Progenitor cell of endocrine pancreas (in vitro differentiated cells): ENCODE data around the gene CFAP100. TPM values are rescaled to one million over a fixed set of nuclear protein-coding genes. Genes with fewer than 3 reads are reported as not detected.

Experiments used
- DNase-seq: peaks from one replicate; pipeline ENCODE4 v3.0.0; 2021; ENCODE audit warnings: low spot score; ENCODE audit not compliant: unreplicated experiment
- H3K27ac Mint-ChIP-seq: 2 replicates; pipeline ENCODE4 v1.8.0; 2021; ENCODE audit warnings: mild to moderate bottlenecking, moderate library complexity, mixed read lengths
- H3K27me3 Mint-ChIP-seq: 2 replicates; pipeline ENCODE4 v1.8.0; 2021; ENCODE audit warnings: mixed read lengths
- H3K36me3 Mint-ChIP-seq: 2 replicates; pipeline ENCODE4 v1.8.0; 2022; ENCODE audit warnings: mixed read lengths; ENCODE audit not compliant: insufficient read depth
- H3K4me1 Mint-ChIP-seq: 2 replicates; pipeline ENCODE4 v1.8.0; 2021; ENCODE audit warnings: low read depth, mixed read lengths
- H3K4me3 Mint-ChIP-seq: 2 replicates; pipeline ENCODE4 v1.8.0; 2021; ENCODE audit warnings: low read depth, mild to moderate bottlenecking, moderate library complexity, mixed read lengths
- H3K9me3 Mint-ChIP-seq: 2 replicates; pipeline ENCODE4 v1.8.0; 2021; ENCODE audit warnings: low read depth, mixed read lengths
- CTCF ChIP-seq: fragments of 200-600 bp; sonication (generic); IDR thresholded peaks from one replicate; pipeline ENCODE4 v1.5.0; 2021; ENCODE audit warnings: antibody characterized with exemption, mild to moderate bottlenecking; ENCODE audit not compliant: unreplicated experiment
- total RNA-seq: library from RNA; stranded (reverse); gene quantifications from 2 replicates; pipeline ENCODE4 v1.2.1, GENCODE V29; 2021

CFAP100 gene
- total RNA-seq, 1 donor from 2014 or later = 0.79 TPM

GRCh38 chr3:126478581-126479310, 84.0 kb downstream of the CFAP100 start:
- H3K27ac Mint-ChIP-seq = no peak overlapping the region
- H3K36me3 Mint-ChIP-seq = no peaks in the 10 kb centered on the region
- peaks cover 7% of the 10 kb centered on the region for H3K27me3 Mint-ChIP-seq
- DNase-seq = no peak
- H3K4me1 Mint-ChIP-seq = peaks cover 11% of the 10 kb centered on the region
- H3K9me3 Mint-ChIP-seq = no peaks in the 10 kb centered on the region
- no peak overlapping the region for H3K4me3 Mint-ChIP-seq
- TF ChIP-seq CTCF = no peak

DNA sequence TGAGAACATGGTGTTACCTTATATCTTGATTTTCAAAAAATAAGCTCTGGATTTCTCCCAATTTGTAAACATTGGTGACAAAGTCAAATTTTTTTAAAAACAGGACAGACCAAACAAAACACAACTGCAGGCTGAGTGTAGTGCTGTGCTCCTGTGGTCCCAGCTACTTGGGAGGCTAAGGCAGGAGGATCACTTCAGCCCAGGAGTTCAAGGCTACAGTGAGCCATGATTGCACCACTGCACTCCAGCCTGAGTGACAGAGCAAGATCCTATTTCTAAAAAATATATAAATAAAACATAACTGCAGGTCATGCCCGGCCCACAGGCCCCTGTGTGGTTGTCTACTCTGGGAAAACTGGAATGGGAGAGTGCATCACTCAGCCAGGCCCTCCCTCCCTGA, 84.9 kb downstream of the CFAP100 start:
- Mint-ChIP-seq H3K9me3 (no peaks in the 10 kb centered on the region), H3K4me1 (peaks cover 4% of the 10 kb centered on the region), H3K27me3 (peaks cover 7% of the 10 kb centered on the region), H3K4me3 (no peak overlapping the region), H3K27ac (no peak overlapping the region), H3K36me3 (no peaks in the 10 kb centered on the region)
- TF ChIP-seq CTCF = no peak
- no peak for DNase-seq

GRCh38 chr3:126480206-126480605, 85.5 kb downstream of the CFAP100 start:
- Mint-ChIP-seq H3K27ac (no peak overlapping the region), H3K27me3 (peaks cover 7% of the 10 kb centered on the region), H3K36me3 (no peaks in the 10 kb centered on the region), H3K9me3 (no peaks in the 10 kb centered on the region), H3K4me3 (no peak overlapping the region), H3K4me1 (peaks cover 4% of the 10 kb centered on the region)
- no peak for DNase-seq
- no peak for TF ChIP-seq CTCF

- peaks cover 4% of the 10 kb centered on the region for H3K4me1 Mint-ChIP-seq
- no peaks in the 10 kb centered on the region for H3K36me3 Mint-ChIP-seq
- H3K9me3 Mint-ChIP-seq = no peaks in the 10 kb centered on the region
- DNase-seq = no peak
- H3K4me3 Mint-ChIP-seq = no peak overlapping the region
- no peak for TF ChIP-seq CTCF
- no peak overlapping the region for H3K27ac Mint-ChIP-seq
- peaks cover 7% of the 10 kb centered on the region for H3K27me3 Mint-ChIP-seq
Observed at GRCh38 chr3:126480861-126481260, 86.2 kb downstream of the CFAP100 start.

DNA sequence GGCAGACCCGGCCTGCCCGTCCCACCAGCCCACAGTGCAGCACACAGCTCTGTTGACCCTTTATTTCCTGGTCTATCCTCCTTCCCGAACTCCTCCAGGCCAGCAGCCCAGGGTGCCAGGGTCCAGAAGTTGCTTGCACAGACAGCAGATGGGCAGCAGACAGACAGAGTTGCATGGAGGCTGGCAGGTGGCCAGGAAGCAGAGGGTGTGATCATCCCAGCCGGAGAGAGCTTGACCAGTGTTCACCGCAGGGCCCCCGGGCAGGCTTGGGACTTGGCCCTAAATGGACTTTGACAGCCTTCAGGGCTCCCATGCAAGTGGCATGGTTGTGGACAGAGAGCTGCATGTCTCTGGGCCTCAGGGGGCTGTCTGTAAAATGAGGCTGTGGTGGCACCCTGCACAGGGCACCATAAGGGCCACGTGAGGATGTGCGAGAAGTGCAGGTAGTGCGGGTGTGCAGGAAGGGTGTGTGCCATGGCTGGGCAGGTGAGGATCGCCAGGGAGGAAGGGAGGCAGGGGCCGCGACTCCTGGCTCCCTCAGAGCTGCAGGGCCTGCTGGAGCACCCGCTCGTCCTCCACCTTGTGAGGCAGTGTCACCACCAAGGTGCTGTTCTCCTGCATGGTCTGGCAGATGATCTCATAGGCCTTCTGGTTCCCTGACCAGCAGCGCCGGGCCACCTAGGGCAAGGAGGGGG, 87.2 kb downstream of the CFAP100 start:
- H3K36me3 Mint-ChIP-seq = no peaks in the 10 kb centered on the region
- peaks cover 10% of the 10 kb centered on the region for H3K27me3 Mint-ChIP-seq
- H3K4me1 Mint-ChIP-seq = peaks cover 2% of the 10 kb centered on the region
- no peak for DNase-seq
- no peak overlapping the region for H3K27ac Mint-ChIP-seq
- TF ChIP-seq CTCF = no peak
- H3K4me3 Mint-ChIP-seq = no peak overlapping the region
- no peaks in the 10 kb centered on the region for H3K9me3 Mint-ChIP-seq
